Measurements from ENCODE around the gene ASTL.

The ASTL gene

DNA sequence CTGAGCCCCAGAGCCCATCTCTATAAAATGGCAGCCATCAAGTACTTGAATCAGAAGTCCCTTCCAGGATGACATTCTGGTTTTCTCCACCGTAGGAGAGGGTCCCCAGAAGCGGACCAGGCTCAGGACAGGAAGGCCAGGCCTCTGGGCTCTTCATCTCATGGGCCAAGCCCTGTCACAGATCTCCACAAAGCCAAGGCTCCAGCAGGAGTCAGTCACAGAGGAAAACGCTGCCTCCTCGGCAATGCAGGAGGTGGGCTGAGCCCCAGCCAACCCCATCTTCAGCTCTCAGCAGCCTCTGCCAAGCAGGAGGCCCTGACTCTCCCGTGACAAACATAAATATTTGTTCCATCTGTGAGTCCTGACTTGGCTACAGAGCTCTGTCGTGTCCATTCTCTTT lies 64.1 kb downstream of the ASTL start:
- DNase-seq, result no peak

DNA sequence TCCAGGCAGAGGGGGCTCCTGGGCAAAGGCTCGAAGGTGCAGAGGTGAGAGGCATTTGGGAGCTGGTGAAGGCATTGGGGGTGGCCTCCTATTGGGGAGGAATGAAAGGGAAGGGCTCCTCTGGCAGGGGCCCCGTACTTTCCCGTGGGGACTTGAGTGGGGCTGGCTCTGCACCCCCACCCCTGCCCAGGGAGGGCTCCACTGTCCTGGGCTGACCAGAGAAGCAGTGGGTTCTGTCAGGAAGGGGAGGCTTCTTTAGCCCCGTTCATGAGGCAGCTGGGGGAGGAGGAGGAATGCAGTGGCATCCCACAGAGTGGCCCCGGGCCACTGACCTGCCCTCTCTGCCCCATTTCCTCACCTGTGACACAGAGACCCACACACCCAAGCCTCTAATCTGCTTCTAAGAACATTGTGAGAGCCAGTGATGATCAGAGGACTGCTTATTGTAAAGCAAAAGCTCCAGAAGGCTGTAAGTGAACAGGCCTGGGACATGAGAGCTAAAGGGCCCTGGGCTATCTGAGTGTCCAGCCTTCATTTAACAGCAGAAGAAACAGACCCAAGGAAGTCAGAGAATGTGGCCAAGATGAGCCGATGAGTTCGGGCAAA lies 65.0 kb downstream of the ASTL start:
- no peak for DNase-seq
